Endothelial cell of umbilical vein (primary cell): ENCODE data around the gene CAPN8. TPM values are rescaled to one million over a fixed set of nuclear protein-coding genes. Genes with fewer than 3 reads are reported as not detected.

ENCODE experiments used
- BruUV-seq: library from RNA; stranded (reverse); fragments of 400-500 nt; replicated peaks from 2 replicates; lab custom pipeline; 2021; lab: Mats Ljungman, UMichigan
- CTCF ChIA-PET: fragments of 300-600, 350-600 bp; sonication (Branson Sonifier 250); formaldehyde crosslinking; loops from one replicate; lab custom pipeline; 2021; ENCODE audit warnings: antibody characterized with exemption, inconsistent platforms; lab: Charles Lee
- POLR2A ChIA-PET: fragments of 300-600, 350-600 bp; sonication (Branson Sonifier 250); formaldehyde crosslinking; loops from one replicate; lab custom pipeline; 2021; ENCODE audit warnings: antibody characterized with exemption, inconsistent platforms; lab: Charles Lee
- DNase-seq: peaks from one replicate; pipeline ENCODE4 v3.0.0-alpha.2; 2011; ENCODE audit warnings: low read depth, low spot score
- FAIRE-seq: peaks from 2 replicates; lab custom pipeline; 2011; peaks lifted over from hg19 to GRCh38; lab: Jason Lieb, UNC
- H2AFZ ChIP-seq: 2 replicates; pipeline ENCODE4 v1.6.0; 2012; ENCODE audit warnings: low read depth, low read length, control low read depth, inconsistent platforms
- H3K27ac ChIP-seq: 2 replicates; pipeline ENCODE4 v1.5.1; 2011; ENCODE audit warnings: low read depth, mild to moderate bottlenecking, control low read depth, low read length, moderate library complexity; ENCODE audit not compliant: insufficient read depth
- H3K27me3 ChIP-seq, 2 experiments: 2 replicates each; pipeline versions ENCODE4 v1.6.0 to v1.6.1; 2011; ENCODE audit warnings: low read length in 2 of 2, mixed read lengths in 1 of 2; ENCODE audit not compliant: control insufficient read depth in 2 of 2, insufficient read depth in 2 of 2
- H3K36me3 ChIP-seq, 2 experiments: 2 replicates in 1 of 2; 3 replicates in 1 of 2; pipeline ENCODE4 v1.5.1; 2011; ENCODE audit warnings: low read length in 2 of 2, mild to moderate bottlenecking in 1 of 2, moderate library complexity in 1 of 2; ENCODE audit not compliant: control insufficient read depth in 2 of 2, insufficient read depth in 2 of 2; ENCODE audit errors: extremely low read depth in 1 of 2
- H3K4me1 ChIP-seq: 3 replicates; pipeline ENCODE4 v1.5.1; 2011; ENCODE audit warnings: mild to moderate bottlenecking, low read length; ENCODE audit not compliant: control insufficient read depth, insufficient read depth; ENCODE audit errors: extremely low read depth
- H3K4me2 ChIP-seq: 2 replicates; pipeline ENCODE4 v1.6.1; 2011; ENCODE audit warnings: low read length, control low read depth, mixed read lengths; ENCODE audit not compliant: insufficient read depth
- H3K4me3 ChIP-seq, 3 experiments: fragments of 200-600 bp in 1 of 3; sonication (generic), shearing (Covaris generic) in 1 of 3; replicated peaks in 1 of 3; 2 replicates each; pipeline ENCODE4 v1.5.1; 2011 to 2016; ENCODE audit warnings: control low read depth in 3 of 3, low read length in 3 of 3, mild to moderate bottlenecking in 2 of 3, inconsistent platforms in 1 of 3, low read depth in 1 of 3, moderate library complexity in 1 of 3; ENCODE audit not compliant: insufficient read depth in 1 of 3
- H3K79me2 ChIP-seq: 2 replicates; pipeline ENCODE4 v1.6.0; 2012; ENCODE audit warnings: low read length, inconsistent platforms; ENCODE audit not compliant: control insufficient read depth, insufficient read depth
- H3K9ac ChIP-seq: replicated peaks from 2 replicates; pipeline ENCODE3; 2011; ENCODE audit warnings: low read length, control low read depth; ENCODE audit not compliant: insufficient read depth; ENCODE audit errors: extremely low read depth
- H3K9me1 ChIP-seq: replicated peaks from 3 replicates; pipeline ENCODE4 v1.6.0; 2011; ENCODE audit warnings: mild to moderate bottlenecking, low read length; ENCODE audit not compliant: control insufficient read depth, insufficient read depth; ENCODE audit errors: extremely low read depth
- H3K9me3 ChIP-seq: replicated peaks from 2 replicates; pipeline ENCODE4 v1.5.1; 2012; ENCODE audit warnings: low read length, inconsistent platforms; ENCODE audit not compliant: control insufficient read depth, insufficient read depth
- H4K20me1 ChIP-seq: replicated peaks from 2 replicates; pipeline ENCODE3; 2011; ENCODE audit warnings: mild to moderate bottlenecking, low read length; ENCODE audit not compliant: control insufficient read depth, insufficient read depth; ENCODE audit errors: extremely low read depth
- CTCF ChIP-seq, 2 donors: IDR thresholded peaks; 1 replicate in 1 of 2; 2 replicates in 1 of 2; pipeline ENCODE4 v1.5.1; 2011; ENCODE audit warnings: low read length in 2 of 2, mild to moderate bottlenecking in 2 of 2, moderate library complexity in 2 of 2, control low read depth in 1 of 2, inconsistent platforms in 1 of 2, low read depth in 1 of 2; ENCODE audit not compliant: insufficient read depth in 1 of 2; ENCODE audit errors: extremely low read depth in 1 of 2
- EZH2 ChIP-seq: IDR thresholded peaks from 2 replicates; pipeline ENCODE4 v1.6.1; 2012; ENCODE audit warnings: borderline replicate concordance, low read depth, mild to moderate bottlenecking, moderate library complexity, low read length, inconsistent platforms; ENCODE audit not compliant: severe bottlenecking
- FOS ChIP-seq: IDR thresholded peaks from 2 replicates; pipeline ENCODE4 v1.6.1; 2011; ENCODE audit warnings: mild to moderate bottlenecking, low read length, moderate library complexity, borderline replicate concordance; ENCODE audit not compliant: insufficient read depth
- GATA2 ChIP-seq: IDR thresholded peaks from 2 replicates; pipeline ENCODE4 v1.7.0; 2011; ENCODE audit warnings: low read depth, mild to moderate bottlenecking, moderate library complexity, mixed read lengths, low read length; ENCODE audit not compliant: insufficient read length, insufficient read depth
- JUN ChIP-seq: IDR thresholded peaks from 2 replicates; pipeline ENCODE4 v1.6.1; 2011; ENCODE audit warnings: borderline replicate concordance, low read depth; ENCODE audit not compliant: insufficient read length, insufficient read depth
- MYC ChIP-seq: IDR thresholded peaks from one replicate; pipeline ENCODE4 v1.6.1; 2011; ENCODE audit warnings: mild to moderate bottlenecking, low read depth, low read length
- POLR2A ChIP-seq: IDR thresholded peaks from 2 replicates; pipeline ENCODE4 v1.6.1; 2012; ENCODE audit warnings: low read depth, mild to moderate bottlenecking, control low read depth, low read length
- POLR2AphosphoS5 ChIP-seq: IDR thresholded peaks from 2 replicates; pipeline ENCODE4 v1.6.1; 2012; ENCODE audit warnings: low read depth, mild to moderate bottlenecking, control low read depth, low read length, moderate library complexity; ENCODE audit not compliant: insufficient read depth
- dilution Hi-C: fragments of 300-500 bp; cut with MboI; formaldehyde crosslinking; loops from one replicate; pipeline ENCODE4 v1.15.0; 2019; ENCODE audit warnings: low sequenced_read_pairs; ENCODE audit not compliant: extremely low pct_ligation_motif_present
- intact Hi-C: fragments of 100-400 bp; cut with micrococcal nuclease; formaldehyde crosslinking; loops from one replicate; pipeline ENCODE4 v1.10.0; 2022
- polyA plus RNA-seq, 4 experiments: library from polyadenylated mRNA; depleted of rRNA in 3 of 4; stranded (reverse) in 3 of 4; unstranded in 1 of 4; fragments of >200 nt; gene quantifications; 2 replicates each; pipeline versions ENCODE4 v1.2.1 to v1.2.3, GENCODE V29; 2011 to 2012; ENCODE audit warnings: missing spikeins in 1 of 4
- total RNA-seq: library from RNA; stranded (reverse); gene quantifications from 2 replicates; pipeline ENCODE4 v1.2.3, GENCODE V29; 2021
- TF ChIP-seq, protein P1 (sequence below): IDR thresholded peaks from 2 replicates; pipeline ENCODE4 v1.6.1; 2011; ENCODE audit not compliant: insufficient read depth, insufficient read length

The CAPN8 gene
- total and polyA plus RNA-seq, 2 donors (not counting 3 experiments of a cell fraction or from before 2014, with no cell fraction given): not detected

GRCh38 chr1:223712850-223713474 is 47.5 kb upstream of the CAPN8 start:
- H3K9me1 ChIP-seq: no peaks in the 10 kb centered on the region
- TF ChIP-seq EZH2 (no peak), POLR2A (peak; percentile 13), FOS (no peak), POLR2AphosphoS5 (peak; percentile 6)
- peak overlapping the region; percentile 85 to 97 (median 90) for H3K4me3 ChIP-seq
- intact Hi-C loops: loop anchor here (1.0 kb wide), 2 partner anchors 36 to 133 kb away; no protein-coding TSS in a partner anchor
- BruUV-seq: no TSS peak
- H3K9ac ChIP-seq: peak overlapping the region; percentile 88
- CTCF ChIA-PET: interaction anchor here (1.0 to 10.9 kb wide), 9 partner anchors 8 to 37 kb away, joined by 4 to 148 read pairs (median 8); no protein-coding TSS in a partner anchor
- H3K9me3 ChIP-seq: no peaks in the 10 kb centered on the region
- POLR2A ChIA-PET: no interaction called here
- peak overlapping the region; percentile 84 for H3K27ac ChIP-seq
- dilution Hi-C loops: no loop called here
- H2AFZ ChIP-seq: peak overlapping the region; percentile 27
- peak overlapping the region; percentile 94 for H3K4me2 ChIP-seq
- peaks cover 56% of the 10 kb centered on the region for H3K79me2 ChIP-seq
- no peaks in the 10 kb centered on the region for H4K20me1 ChIP-seq
- H3K27me3 ChIP-seq: no peaks in the 10 kb centered on the region
- H3K4me1 ChIP-seq: peaks cover 66% of the 10 kb centered on the region
- DNase-seq (peak; percentile 25), FAIRE-seq (no peak)
- peaks cover 5 to 8% of the 10 kb centered on the region in 2 experiments for H3K36me3 ChIP-seq

GRCh38 chr1:223712194-223712849 is 46.8 kb upstream of the CAPN8 start, which contains the start of gene CAPN2:
Gene CAPN2, plus strand, starts transcription at chr1:223712539. Its CDS starts 102 bp downstream, at chr1:223712641.
- peak within 1 kb of the TSS; percentile 27 for H2AFZ ChIP-seq
- peak within 1 kb of the TSS; percentile 84 for H3K27ac ChIP-seq
- peaks cover 66% of the 10 kb centered on the region for H3K4me1 ChIP-seq
- peak within 1 kb of the TSS; percentile 85 to 97 (median 90) for H3K4me3 ChIP-seq
- H3K4me2 ChIP-seq: peak within 1 kb of the TSS; percentile 94
- FAIRE-seq (peak; percentile 64), DNase-seq (peak; percentile 83)
- H4K20me1 ChIP-seq: no peaks in the 10 kb centered on the region
- no peaks in the 10 kb centered on the region for H3K27me3 ChIP-seq
- no TSS peak for BruUV-seq
- dilution Hi-C loops: no loop called here
- H3K36me3 ChIP-seq: peaks cover 0 to 5% of the 10 kb centered on the region in 2 experiments
- POLR2A ChIA-PET: no interaction called here
- peaks cover 49% of the 10 kb centered on the region for H3K79me2 ChIP-seq
- CTCF ChIA-PET: interaction anchor here (0.6 to 10.9 kb wide), 11 partner anchors 9 to 744 kb away, joined by 3 to 148 read pairs (median 7); no protein-coding TSS in a partner anchor
- no peaks in the 10 kb centered on the region for H3K9me1 ChIP-seq
- TF ChIP-seq JUN (no peak), CTCF (IDR thresholded peaks at IDR 0.05; ENCODE audit: extremely low read depth in 1 of 2, insufficient read depth in 1 of 2, low read depth in 1 of 2, low read length in 2 of 2) (peak; percentile 63), POLR2A (peak; percentile 93), EZH2 (no peak), POLR2AphosphoS5 (peak; percentile 99), MYC (no peak), FOS (peak; percentile 92), GATA2 (no peak)
- TF ChIP-seq, protein P1, sequence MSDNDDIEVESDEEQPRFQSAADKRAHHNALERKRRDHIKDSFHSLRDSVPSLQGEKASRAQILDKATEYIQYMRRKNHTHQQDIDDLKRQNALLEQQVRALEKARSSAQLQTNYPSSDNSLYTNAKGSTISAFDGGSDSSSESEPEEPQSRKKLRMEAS: no peak
- peak within 1 kb of the TSS; percentile 88 for H3K9ac ChIP-seq
- intact Hi-C loops: loop anchor here (1.0 kb wide), 2 partner anchors 37 to 134 kb away; no protein-coding TSS in a partner anchor
- no peaks in the 10 kb centered on the region for H3K9me3 ChIP-seq
